Measurements from ENCODE around the gene CTIF.
"Not testable (repeated sequence)": the region's sequence is repeated elsewhere in the genome, so short reads cannot be mapped to it uniquely, and the experiment has no call there.

DNA sequence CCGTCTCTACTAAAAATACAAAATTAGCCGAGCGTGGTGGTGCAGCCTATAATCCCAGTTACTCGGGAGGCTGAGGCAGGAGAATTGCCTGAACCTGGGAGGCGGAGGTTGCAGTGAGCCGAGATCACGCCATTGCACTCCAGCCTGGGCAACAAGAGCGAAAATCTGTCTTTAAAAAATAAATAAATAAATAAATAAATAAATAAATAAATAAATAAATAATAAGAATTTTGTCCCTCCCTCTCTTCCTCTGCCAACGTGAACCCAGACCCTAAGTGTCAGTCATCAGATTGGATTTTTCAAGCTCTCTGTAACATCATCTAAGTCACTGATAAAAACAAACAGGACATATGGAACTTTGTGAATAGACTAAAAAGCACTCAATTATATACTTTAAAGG, 178.4 kb downstream of the CTIF start:
- TF ChIP-seq, protein P1, sequence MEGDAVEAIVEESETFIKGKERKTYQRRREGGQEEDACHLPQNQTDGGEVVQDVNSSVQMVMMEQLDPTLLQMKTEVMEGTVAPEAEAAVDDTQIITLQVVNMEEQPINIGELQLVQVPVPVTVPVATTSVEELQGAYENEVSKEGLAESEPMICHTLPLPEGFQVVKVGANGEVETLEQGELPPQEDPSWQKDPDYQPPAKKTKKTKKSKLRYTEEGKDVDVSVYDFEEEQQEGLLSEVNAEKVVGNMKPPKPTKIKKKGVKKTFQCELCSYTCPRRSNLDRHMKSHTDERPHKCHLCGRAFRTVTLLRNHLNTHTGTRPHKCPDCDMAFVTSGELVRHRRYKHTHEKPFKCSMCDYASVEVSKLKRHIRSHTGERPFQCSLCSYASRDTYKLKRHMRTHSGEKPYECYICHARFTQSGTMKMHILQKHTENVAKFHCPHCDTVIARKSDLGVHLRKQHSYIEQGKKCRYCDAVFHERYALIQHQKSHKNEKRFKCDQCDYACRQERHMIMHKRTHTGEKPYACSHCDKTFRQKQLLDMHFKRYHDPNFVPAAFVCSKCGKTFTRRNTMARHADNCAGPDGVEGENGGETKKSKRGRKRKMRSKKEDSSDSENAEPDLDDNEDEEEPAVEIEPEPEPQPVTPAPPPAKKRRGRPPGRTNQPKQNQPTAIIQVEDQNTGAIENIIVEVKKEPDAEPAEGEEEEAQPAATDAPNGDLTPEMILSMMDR (IDR thresholded peaks at IDR 0.05; ENCODE audit: low read depth, low read length, missing input control): not testable (repeated sequence)
- TF ChIP-seq FOXA1 (IDR thresholded peaks at IDR 0.05): not testable (repeated sequence)
- TF ChIP-seq, protein P2, sequence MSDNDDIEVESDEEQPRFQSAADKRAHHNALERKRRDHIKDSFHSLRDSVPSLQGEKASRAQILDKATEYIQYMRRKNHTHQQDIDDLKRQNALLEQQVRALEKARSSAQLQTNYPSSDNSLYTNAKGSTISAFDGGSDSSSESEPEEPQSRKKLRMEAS (IDR thresholded peaks at IDR 0.05): not testable (repeated sequence)

All from liver (tissue), 2 donors.